Measurements from ENCODE around the gene NRG3. TPM values are rescaled to one million over a fixed set of nuclear protein-coding genes. Genes with fewer than 3 reads are reported as not detected.
A peak's percentile ranks its signal among the peaks of the same experiment; 100 is the strongest.

Gene NRG3
- total and polyA plus RNA-seq, 2 of the 8 experiments (the other 6 are each of a cell fraction or from before 2014, with no cell fraction given) = 4.2 to 5.0 TPM

DNA sequence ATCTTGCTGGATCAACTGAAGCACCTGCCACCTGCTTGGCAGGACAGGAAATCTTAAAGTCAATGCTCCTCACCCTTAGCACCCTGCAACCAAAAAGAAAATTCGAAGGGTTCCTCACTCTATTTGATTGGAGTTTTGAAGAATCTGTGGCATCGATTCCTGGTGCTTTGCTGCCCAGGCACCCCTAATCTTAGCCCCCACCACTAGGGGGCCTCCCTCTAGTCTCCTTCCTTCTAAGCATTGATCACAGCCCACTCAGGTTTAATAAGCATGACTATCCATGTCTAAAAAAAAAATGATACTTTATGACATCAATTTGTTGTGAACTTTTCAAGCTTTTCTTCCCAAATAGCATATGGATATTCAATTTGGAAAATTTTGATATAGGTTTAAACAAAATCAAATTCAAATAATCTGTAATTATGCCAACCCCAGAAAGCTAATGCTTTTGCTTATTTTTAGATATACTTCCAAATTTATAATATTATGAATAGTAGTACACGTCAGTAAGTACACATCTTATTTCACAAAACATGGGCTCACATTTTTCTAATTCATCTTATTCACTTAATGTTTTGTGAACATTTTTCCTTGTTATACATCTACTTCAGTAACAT lies 45.3 kb downstream of the NRG3 start:
- Histone ChIP-seq H4K8ac (ENCODE audit: extremely low read depth, insufficient read depth, low read length) (no peak overlapping the region), H3K4me1 (replicated peaks in 1 of 4; ENCODE audit: control insufficient read depth in 3 of 4, insufficient read depth in 4 of 4, low read length in 3 of 4) (peaks cover 5 to 12% (median 8%) of the 10 kb centered on the region in 4 experiments; a peak in 6 of 7 replicates), H3K9me3 (ENCODE audit: insufficient read depth in 2 of 2, low read depth in 1 of 2, low read length in 1 of 2) (no peaks in the 10 kb centered on the region), H3K23ac (ENCODE audit: insufficient read length) (no peak overlapping the region), H2BK120ac (replicated peaks; ENCODE audit: low read depth, low read length) (no peak overlapping the region), H4K5ac (ENCODE audit: insufficient read length, low read depth, low read length) (no peak overlapping the region), H3K79me2 (ENCODE audit: control insufficient read depth in 1 of 2, insufficient read depth in 2 of 2, low read length in 2 of 2) (no peaks in the 10 kb centered on the region), H2BK12ac (ENCODE audit: low read depth, low read length) (no peak overlapping the region), H2BK15ac (ENCODE audit: low read length) (no peak overlapping the region), H3K36me3 (ENCODE audit: control insufficient read depth in 2 of 4, insufficient read depth in 4 of 4, low read length in 3 of 4) (no peaks in the 10 kb centered on the region), H3K4me2 (ENCODE audit: insufficient read depth in 1 of 2, low read depth in 2 of 2, low read length in 2 of 2) (no peak overlapping the region), H3K79me1 (ENCODE audit: low read depth, low read length) (no peaks in the 10 kb centered on the region; the same call in 1 of the 2 replicates), H3K4me3 (ENCODE audit: extremely low read depth in 1 of 4, insufficient read depth in 2 of 4, low read depth in 3 of 4, low read length in 4 of 4) (no peak overlapping the region), H4K20me1 (replicated peaks in 1 of 2; ENCODE audit: control insufficient read depth in 1 of 2, insufficient read depth in 2 of 2, low read length in 2 of 2) (no peaks in the 10 kb centered on the region), H2AK5ac (ENCODE audit: low read depth, low read length) (no peak overlapping the region), H3K14ac (ENCODE audit: insufficient read length) (no peak overlapping the region), H3K18ac (ENCODE audit: extremely low read depth, low read length) (no peak overlapping the region), H3K56ac (replicated peaks; ENCODE audit: insufficient read length, low read depth, low read length) (no peak overlapping the region), H3K23me2 (ENCODE audit: low read depth, low read length) (no peaks in the 10 kb centered on the region), H3K27me3 (replicated peaks in 1 of 4; ENCODE audit: control insufficient read depth in 3 of 4, extremely low read depth in 1 of 4, insufficient read depth in 3 of 4, low read length in 3 of 4) (peaks cover 0 to 1% (median 0%) of the 10 kb centered on the region in 4 experiments; a peak in 1 of 7 replicates), H4K91ac (replicated peaks; ENCODE audit: insufficient read length, low read length) (no peak overlapping the region), H2BK20ac (ENCODE audit: low read length) (no peak overlapping the region), H3K4ac (replicated peaks; ENCODE audit: insufficient read length, low read depth, low read length) (no peak overlapping the region), H3K27ac (ENCODE audit: low read depth, low read length) (no peak overlapping the region), H2AFZ (ENCODE audit: low read length) (no peak overlapping the region), H2BK5ac (ENCODE audit: low read depth, low read length) (no peak overlapping the region), H3K9ac (replicated peaks in 1 of 4; ENCODE audit: extremely low read depth in 1 of 4, low read depth in 3 of 4, low read length in 3 of 4) (no peak overlapping the region)
- DNase-seq (ENCODE audit: low read depth in 1 of 2, low spot score in 2 of 2) = peak in 1 of 2 experiments; percentile 72
- TF ChIP-seq, protein P1, sequence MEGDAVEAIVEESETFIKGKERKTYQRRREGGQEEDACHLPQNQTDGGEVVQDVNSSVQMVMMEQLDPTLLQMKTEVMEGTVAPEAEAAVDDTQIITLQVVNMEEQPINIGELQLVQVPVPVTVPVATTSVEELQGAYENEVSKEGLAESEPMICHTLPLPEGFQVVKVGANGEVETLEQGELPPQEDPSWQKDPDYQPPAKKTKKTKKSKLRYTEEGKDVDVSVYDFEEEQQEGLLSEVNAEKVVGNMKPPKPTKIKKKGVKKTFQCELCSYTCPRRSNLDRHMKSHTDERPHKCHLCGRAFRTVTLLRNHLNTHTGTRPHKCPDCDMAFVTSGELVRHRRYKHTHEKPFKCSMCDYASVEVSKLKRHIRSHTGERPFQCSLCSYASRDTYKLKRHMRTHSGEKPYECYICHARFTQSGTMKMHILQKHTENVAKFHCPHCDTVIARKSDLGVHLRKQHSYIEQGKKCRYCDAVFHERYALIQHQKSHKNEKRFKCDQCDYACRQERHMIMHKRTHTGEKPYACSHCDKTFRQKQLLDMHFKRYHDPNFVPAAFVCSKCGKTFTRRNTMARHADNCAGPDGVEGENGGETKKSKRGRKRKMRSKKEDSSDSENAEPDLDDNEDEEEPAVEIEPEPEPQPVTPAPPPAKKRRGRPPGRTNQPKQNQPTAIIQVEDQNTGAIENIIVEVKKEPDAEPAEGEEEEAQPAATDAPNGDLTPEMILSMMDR (IDR thresholded peaks at IDR 0.05; ENCODE audit: control extremely low read depth in 1 of 3, insufficient read depth in 1 of 3, low read depth in 1 of 3, low read length in 3 of 3) = peak; percentile 51 to 78 (median 73); a peak in 3 of 4 replicates
- peak; percentile 47 to 56 for TF ChIP-seq RAD21 (IDR thresholded peaks at IDR 0.05 in 1 of 2, conservative IDR thresholded peaks at IDR 0.05 in 1 of 2; ENCODE audit: low read depth in 2 of 2, low read length in 2 of 2)
- TF ChIP-seq ZNF274 (IDR thresholded peaks at IDR 0.05; ENCODE audit: borderline replicate concordance, extremely low read depth, low read length) = no peak
- no peak for TF ChIP-seq SIRT6 (IDR thresholded peaks at IDR 0.05; ENCODE audit: low read length)
- no peak for TF ChIP-seq CEBPB (IDR thresholded peaks at IDR 0.05; ENCODE audit: low read depth, low read length)
- TF ChIP-seq KDM1A (IDR thresholded peaks at IDR 0.05; ENCODE audit: borderline replicate concordance, low read length) = no peak
- TF ChIP-seq SP4 (IDR thresholded peaks at IDR 0.05; ENCODE audit: low read length) = no peak
- TF ChIP-seq EGR1 (IDR thresholded peaks at IDR 0.05; ENCODE audit: borderline replicate concordance, low read depth, low read length) = no peak
- WGBS, 2 experiments (ENCODE audit: extremely low coverage in 1 of 2, insufficient coverage in 1 of 2, insufficient read length in 1 of 2, insufficient replicate concordance in 2 of 2, low coverage in 1 of 2, low lambda C conversion rate in 2 of 2, missing lambda C conversion rate in 1 of 2) = 72% methylated on average over 3 of the region's 3 CpGs; no CpG with 5 or more reads in 1 of the 2 experiments
- POLR2A ChIA-PET (ENCODE audit: partially characterized antibody) = no interaction called here
- CTCF ChIA-PET (ENCODE audit: partially characterized antibody) = interaction anchor here (0.6 to 1.6 kb wide), 20 partner anchors 8 to 1492 kb away, joined by 3 to 11 read pairs (median 3); no protein-coding TSS in a partner anchor
- FAIRE-seq = peak; percentile 68
